Measurements from ENCODE around the gene RSPO4. TPM values are rescaled to one million over a fixed set of nuclear protein-coding genes. Genes with fewer than 3 reads are reported as not detected.
"Not testable (repeated sequence)": the region's sequence is repeated elsewhere in the genome, so short reads cannot be mapped to it uniquely, and the experiment has no call there.

RSPO4 gene
- total and polyA plus RNA-seq, 7 donors: 0.09 TPM; not detected in 6

DNA sequence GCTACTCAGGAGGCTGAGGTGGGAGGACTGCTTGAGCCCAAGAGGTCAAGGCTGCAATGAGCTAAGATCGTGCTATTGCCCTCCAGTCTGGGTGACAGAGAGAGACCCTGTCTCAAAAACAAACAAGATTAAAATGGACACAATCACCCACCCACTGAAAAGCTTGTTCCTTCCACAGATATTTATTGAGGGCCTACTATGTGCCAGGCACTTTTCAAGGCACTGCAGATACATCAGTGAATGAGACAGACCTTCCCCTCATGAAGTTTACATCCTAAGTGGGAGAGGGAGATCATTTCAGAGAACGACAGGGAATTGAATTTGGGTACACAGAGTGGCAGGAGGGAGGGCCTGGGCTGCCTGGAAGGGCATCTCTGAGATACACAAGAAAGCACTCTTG is 14.4 kb downstream of the RSPO4 start:
- WGBS, 2 donors: 44 to 72% methylated on average over 2 of the region's 2 CpGs
- intact Hi-C loops (cut with DNase I): no loop called here
- Histone ChIP-seq H3K4me3 (no peak overlapping the region), H3K27ac (no peak overlapping the region), H3K9me3 (no peaks in the 10 kb centered on the region), H3K36me3 (no peaks in the 10 kb centered on the region), H3K4me1 (no peaks in the 10 kb centered on the region), H3K27me3 (peaks cover 0 to 35% (median 29%) of the 10 kb centered on the region in 3 donors)
- DNase-seq: no peak
- TF ChIP-seq POLR2A (IDR thresholded peaks at IDR 0.05) (no peak), EP300 (IDR thresholded peaks at IDR 0.05) (no peak), POLR2AphosphoS5 (IDR thresholded peaks at IDR 0.05) (no peak)
- TF ChIP-seq, protein P1, sequence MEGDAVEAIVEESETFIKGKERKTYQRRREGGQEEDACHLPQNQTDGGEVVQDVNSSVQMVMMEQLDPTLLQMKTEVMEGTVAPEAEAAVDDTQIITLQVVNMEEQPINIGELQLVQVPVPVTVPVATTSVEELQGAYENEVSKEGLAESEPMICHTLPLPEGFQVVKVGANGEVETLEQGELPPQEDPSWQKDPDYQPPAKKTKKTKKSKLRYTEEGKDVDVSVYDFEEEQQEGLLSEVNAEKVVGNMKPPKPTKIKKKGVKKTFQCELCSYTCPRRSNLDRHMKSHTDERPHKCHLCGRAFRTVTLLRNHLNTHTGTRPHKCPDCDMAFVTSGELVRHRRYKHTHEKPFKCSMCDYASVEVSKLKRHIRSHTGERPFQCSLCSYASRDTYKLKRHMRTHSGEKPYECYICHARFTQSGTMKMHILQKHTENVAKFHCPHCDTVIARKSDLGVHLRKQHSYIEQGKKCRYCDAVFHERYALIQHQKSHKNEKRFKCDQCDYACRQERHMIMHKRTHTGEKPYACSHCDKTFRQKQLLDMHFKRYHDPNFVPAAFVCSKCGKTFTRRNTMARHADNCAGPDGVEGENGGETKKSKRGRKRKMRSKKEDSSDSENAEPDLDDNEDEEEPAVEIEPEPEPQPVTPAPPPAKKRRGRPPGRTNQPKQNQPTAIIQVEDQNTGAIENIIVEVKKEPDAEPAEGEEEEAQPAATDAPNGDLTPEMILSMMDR (IDR thresholded peaks at IDR 0.05): no peak

- Histone ChIP-seq H3K4me3 (no peak overlapping the region), H3K9me3 (no peaks in the 10 kb centered on the region), H3K4me1 (no peaks in the 10 kb centered on the region), H3K27ac (no peak overlapping the region), H3K36me3 (no peaks in the 10 kb centered on the region), H3K27me3 (peaks cover 0 to 35% (median 29%) of the 10 kb centered on the region in 3 donors)
- WGBS, 2 donors: 73 to 84% methylated on average over 4 of the region's 4 CpGs
- TF ChIP-seq EP300 (IDR thresholded peaks at IDR 0.05): no peak
- TF ChIP-seq POLR2A (IDR thresholded peaks at IDR 0.05): no peak
- no peak for TF ChIP-seq POLR2AphosphoS5 (IDR thresholded peaks at IDR 0.05)
- DNase-seq: no peak
- intact Hi-C loops (cut with DNase I): no loop called here
Observed at GRCh38 chr20:986733-987355, 15.3 kb downstream of the RSPO4 start.

DNA sequence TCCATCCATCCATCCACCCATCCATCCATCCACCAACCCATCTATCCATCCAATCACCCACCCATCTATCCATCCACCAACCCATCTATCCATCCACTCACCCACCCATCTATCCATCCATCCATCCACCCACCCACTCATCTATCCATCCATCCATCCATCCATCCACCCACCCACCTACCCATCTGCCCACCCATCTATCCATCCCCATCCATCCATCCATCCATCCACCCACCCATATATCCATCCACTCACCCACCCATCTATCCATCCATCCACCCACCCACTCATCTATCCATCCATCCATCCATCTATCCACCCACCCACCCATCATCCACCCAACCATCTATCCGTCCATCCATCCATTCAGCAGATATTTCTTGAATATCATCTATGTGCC is 17.1 kb downstream of the RSPO4 start:
- DNase-seq; H3K4me3 ChIP-seq; H3K27ac ChIP-seq; intact Hi-C loops (cut with DNase I); H3K36me3 ChIP-seq; H3K9me3 ChIP-seq; H3K4me1 ChIP-seq: not testable (repeated sequence)
- H3K27me3 ChIP-seq: peaks cover 0 to 24% (median 19%) of the 10 kb centered on the region in 3 donors
- WGBS, 2 donors: 89 to 93% methylated on average over 1 of the region's 1 CpG

- H3K9me3 ChIP-seq: no peaks in the 10 kb centered on the region
- intact Hi-C loops (cut with DNase I): no loop called here
- WGBS, 2 donors: 18 to 31% methylated on average over 9 of the region's 9 CpGs
- H3K27me3 ChIP-seq: peaks cover 0 to 15% (median 10%) of the 10 kb centered on the region in 3 donors
- no peak overlapping the region for H3K27ac ChIP-seq
- H3K4me1 ChIP-seq: no peaks in the 10 kb centered on the region
- H3K4me3 ChIP-seq: no peak overlapping the region
- no peak for TF ChIP-seq POLR2AphosphoS5 (IDR thresholded peaks at IDR 0.05)
- TF ChIP-seq EP300 (IDR thresholded peaks at IDR 0.05): no peak
- TF ChIP-seq, protein P1 (IDR thresholded peaks at IDR 0.05): no peak
- TF ChIP-seq POLR2A (IDR thresholded peaks at IDR 0.05): no peak
- H3K36me3 ChIP-seq: no peaks in the 10 kb centered on the region
- no peak for DNase-seq
Observed at GRCh38 chr20:982754-983153, 19.4 kb downstream of the RSPO4 start.

DNA sequence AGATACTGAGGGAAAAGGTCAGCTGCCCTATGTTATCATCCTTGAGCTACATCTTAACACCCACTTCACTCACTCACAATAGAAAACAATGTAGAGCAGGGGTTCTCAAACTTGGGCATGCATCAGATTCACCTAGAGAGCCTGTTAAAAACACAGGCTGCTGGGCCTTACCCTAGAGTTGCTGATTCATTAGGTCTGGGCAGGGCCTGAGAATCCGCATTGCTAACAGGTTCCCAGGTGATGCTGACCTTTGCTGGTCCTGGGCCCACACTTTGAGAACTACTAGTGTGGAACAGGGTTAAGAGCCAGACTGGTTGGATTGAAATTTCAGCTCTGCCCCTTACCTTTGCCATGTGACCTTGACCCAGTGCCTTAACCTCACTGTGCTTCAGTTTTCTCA is 25.1 kb downstream of the RSPO4 start:
- no peak for DNase-seq
- intact Hi-C loops (cut with DNase I): no loop called here
- no peaks in the 10 kb centered on the region for H3K36me3 ChIP-seq
- no peak overlapping the region for H3K4me3 ChIP-seq
- no peak overlapping the region for H3K27ac ChIP-seq
- TF ChIP-seq POLR2A (IDR thresholded peaks at IDR 0.05): no peak
- WGBS, 2 donors: 46% methylated on average over 1 of the region's 1 CpG
- no peaks in the 10 kb centered on the region for H3K4me1 ChIP-seq
- no peaks in the 10 kb centered on the region for H3K9me3 ChIP-seq
- no peaks in the 10 kb centered on the region for H3K27me3 ChIP-seq

DNA sequence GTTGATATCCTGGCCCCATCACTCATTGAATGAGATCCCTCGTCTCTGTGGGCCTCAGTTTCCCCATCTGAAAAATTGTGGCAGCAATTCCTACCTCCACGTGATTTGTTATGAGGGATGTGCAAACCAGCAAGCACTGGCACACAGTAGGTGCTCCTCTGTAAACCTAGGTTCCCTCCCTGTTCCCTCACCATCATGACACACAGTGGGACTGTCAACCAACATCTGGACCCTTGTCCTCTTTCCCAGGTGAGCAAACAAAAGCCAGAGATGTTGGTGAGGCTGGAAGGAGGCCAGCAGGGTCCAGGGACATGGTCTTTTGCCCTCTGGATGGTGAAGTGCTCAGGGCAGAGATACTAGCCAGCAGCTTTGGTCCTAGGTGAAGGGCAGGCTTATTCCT is 26.1 kb downstream of the RSPO4 start:
- Histone ChIP-seq H3K4me1 (no peaks in the 10 kb centered on the region), H3K36me3 (no peaks in the 10 kb centered on the region), H3K27me3 (no peaks in the 10 kb centered on the region), H3K9me3 (no peaks in the 10 kb centered on the region), H3K27ac (no peak overlapping the region), H3K4me3 (no peak overlapping the region)
- intact Hi-C loops (cut with DNase I): no loop called here
- DNase-seq: no peak
- TF ChIP-seq POLR2AphosphoS5 (IDR thresholded peaks at IDR 0.05) (no peak), EP300 (IDR thresholded peaks at IDR 0.05) (no peak), POLR2A (IDR thresholded peaks at IDR 0.05) (no peak)
- TF ChIP-seq, protein P1 (IDR thresholded peaks at IDR 0.05): no peak
- 49 to 68% methylated on average over 2 of the region's 2 CpGs for WGBS, 2 donors

Measured in sigmoid colon (tissue), 7 donors.